H9 (cell line): ENCODE measurements around the gene NPC1L1. TPM values are rescaled to one million over a fixed set of nuclear protein-coding genes. Genes with fewer than 3 reads are reported as not detected.

ENCODE experiments used
- DNase-seq: peaks from one replicate; pipeline ENCODE4 v3.0.0-alpha.2; 2017
- H2AFZ ChIP-seq: one replicate; pipeline ENCODE4 v1.6.1; 2013; ENCODE audit warnings: mild to moderate bottlenecking, low read length, control low read depth, moderate library complexity
- H2AK5ac ChIP-seq: 2 replicates; pipeline ENCODE4 v1.6.1; 2013; ENCODE audit warnings: low read length, control low read depth, mixed read lengths; ENCODE audit not compliant: insufficient read length
- H2BK120ac ChIP-seq: one replicate; pipeline ENCODE4 v1.6.1; 2013; ENCODE audit warnings: low read depth, mild to moderate bottlenecking, low read length, control low read depth, inconsistent platforms; ENCODE audit not compliant: poor library complexity, severe bottlenecking
- H2BK12ac ChIP-seq: 2 replicates; pipeline ENCODE4 v1.6.1; 2013; ENCODE audit warnings: low read length, control low read depth, mixed read lengths, low read depth; ENCODE audit not compliant: insufficient read length
- H2BK15ac ChIP-seq: 2 replicates; pipeline ENCODE4 v1.6.1; 2013; ENCODE audit warnings: low read depth, low read length, control low read depth
- H2BK20ac ChIP-seq: one replicate; pipeline ENCODE4 v1.6.1; 2013; ENCODE audit warnings: low read depth, mild to moderate bottlenecking, low read length, control low read depth, inconsistent platforms; ENCODE audit not compliant: poor library complexity, severe bottlenecking
- H2BK5ac ChIP-seq: 2 replicates; pipeline ENCODE4 v1.6.1; 2013; ENCODE audit warnings: low read length, control low read depth, mixed read lengths; ENCODE audit not compliant: insufficient read length
- H3K14ac ChIP-seq: 2 replicates; pipeline ENCODE4 v1.6.1; 2013; ENCODE audit warnings: low read length, control low read depth; ENCODE audit not compliant: insufficient read depth
- H3K18ac ChIP-seq: 2 replicates; pipeline ENCODE4 v1.6.1; 2013; ENCODE audit warnings: low read depth, mild to moderate bottlenecking, mixed read lengths, low read length, control low read depth; ENCODE audit not compliant: insufficient read length
- H3K23ac ChIP-seq: 2 replicates; pipeline ENCODE4 v1.6.1; 2013; ENCODE audit warnings: low read length, control low read depth, mixed read lengths, low read depth; ENCODE audit not compliant: insufficient read length
- H3K23me2 ChIP-seq: 2 replicates; pipeline ENCODE4 v1.6.1; 2013; ENCODE audit warnings: low read depth, mild to moderate bottlenecking, mixed read lengths, low read length, control low read depth; ENCODE audit not compliant: insufficient read length, poor library complexity, severe bottlenecking
- H3K27ac ChIP-seq: 2 replicates; pipeline ENCODE4 v1.5.1; 2013; ENCODE audit warnings: low read length, control low read depth, mixed read lengths, low read depth; ENCODE audit not compliant: insufficient read length
- H3K27me3 ChIP-seq: 2 replicates; pipeline ENCODE4 v1.6.1; 2013; ENCODE audit warnings: low read length, control low read depth, inconsistent platforms; ENCODE audit not compliant: insufficient read depth
- H3K4ac ChIP-seq: 2 replicates; pipeline ENCODE4 v1.6.1; 2013; ENCODE audit warnings: low read depth, mild to moderate bottlenecking, control low read depth, inconsistent platforms, low read length, moderate library complexity
- H3K4me1 ChIP-seq: 2 replicates; pipeline ENCODE4 v1.6.1; 2013; ENCODE audit warnings: low read length, control low read depth, inconsistent platforms; ENCODE audit not compliant: insufficient read depth
- H3K4me2 ChIP-seq: 2 replicates; pipeline ENCODE4 v1.6.1; 2013; ENCODE audit warnings: low read length, control low read depth, mixed read lengths; ENCODE audit not compliant: insufficient read length, insufficient read depth
- H3K56ac ChIP-seq: 2 replicates; pipeline ENCODE4 v1.6.1; 2013; ENCODE audit warnings: low read depth, mild to moderate bottlenecking, mixed read lengths, low read length, control low read depth; ENCODE audit not compliant: insufficient read length
- H3K79me1 ChIP-seq: 2 replicates; pipeline ENCODE4 v1.6.1; 2013; ENCODE audit warnings: low read depth, mild to moderate bottlenecking, moderate library complexity, low read length, control low read depth, inconsistent platforms; ENCODE audit not compliant: insufficient read depth, poor library complexity, severe bottlenecking
- H3K79me2 ChIP-seq: 2 replicates; pipeline ENCODE4 v1.6.1; 2013; ENCODE audit warnings: low read length, control low read depth, inconsistent platforms; ENCODE audit not compliant: insufficient read depth
- H3K9ac ChIP-seq: 2 replicates; pipeline ENCODE4 v1.6.1; 2013; ENCODE audit warnings: low read length, control low read depth, mixed read lengths; ENCODE audit not compliant: insufficient read length; ENCODE audit errors: extremely low read depth
- H3K9me3 ChIP-seq: one replicate; pipeline ENCODE4 v1.6.1; 2013; ENCODE audit warnings: low read depth, low read length, inconsistent platforms; ENCODE audit not compliant: control insufficient read depth
- H3T11ph ChIP-seq: one replicate; pipeline ENCODE4 v1.6.1; 2013; ENCODE audit warnings: mild to moderate bottlenecking, low read length, control low read depth, inconsistent platforms
- H4K20me1 ChIP-seq: one replicate; pipeline ENCODE4 v1.6.1; 2013; ENCODE audit not compliant: control insufficient read depth, insufficient read length, insufficient read depth
- H4K5ac ChIP-seq: 2 replicates; pipeline ENCODE4 v1.6.1; 2013; ENCODE audit warnings: low read depth, mild to moderate bottlenecking, mixed read lengths, low read length, control low read depth; ENCODE audit not compliant: insufficient read length
- H4K8ac ChIP-seq: replicated peaks from 2 replicates; pipeline ENCODE4 v1.6.1; 2013; ENCODE audit warnings: low read length, control low read depth, mixed read lengths, low read depth; ENCODE audit not compliant: insufficient read length
- H4K91ac ChIP-seq: 2 replicates; pipeline ENCODE4 v1.6.1; 2013; ENCODE audit warnings: low read depth, mild to moderate bottlenecking, moderate library complexity, mixed read lengths, low read length, control low read depth; ENCODE audit not compliant: insufficient read length
- H3K27ac Mint-ChIP-seq, 3 experiments: 2 replicates in 2 of 3; 3 replicates in 1 of 3; pipeline ENCODE4 v1.8.0; 2020 to 2021; ENCODE audit warnings: mixed read lengths in 3 of 3, mild to moderate bottlenecking in 1 of 3, moderate library complexity in 1 of 3
- H3K27me3 Mint-ChIP-seq: 2 replicates; pipeline ENCODE4 v1.8.0; 2021; ENCODE audit warnings: low read depth, mild to moderate bottlenecking, moderate library complexity, mixed read lengths
- H3K36me3 Mint-ChIP-seq, 3 experiments: 2 replicates in 2 of 3; 3 replicates in 1 of 3; pipeline ENCODE4 v1.8.0; 2020 to 2021; ENCODE audit warnings: low read depth in 3 of 3, mixed read lengths in 3 of 3; ENCODE audit not compliant: insufficient read depth in 1 of 3
- H3K4me1 Mint-ChIP-seq, 2 experiments: 2 replicates each; pipeline ENCODE4 v1.8.0; 2020; ENCODE audit warnings: mixed read lengths in 2 of 2
- H3K4me3 Mint-ChIP-seq, 2 experiments: 2 replicates in 1 of 2; 3 replicates in 1 of 2; pipeline ENCODE4 v1.8.0; 2020 to 2021; ENCODE audit warnings: mild to moderate bottlenecking in 2 of 2, mixed read lengths in 2 of 2, moderate library complexity in 1 of 2
- H3K9me3 Mint-ChIP-seq, 2 experiments: 2 replicates in 1 of 2; 3 replicates in 1 of 2; pipeline ENCODE4 v1.8.0; 2020; ENCODE audit warnings: mild to moderate bottlenecking in 2 of 2, mixed read lengths in 2 of 2, moderate library complexity in 1 of 2
- WGBS: extraction: QIAGEN DNeasy Blood & Tissue Kit; methylation state at CpG from one replicate; pipeline ENCODE4 v1.1.7; 2013; ENCODE audit warnings: missing lambda C conversion rate, low lambda C conversion rate, mixed read lengths; ENCODE audit not compliant: insufficient read length; ENCODE audit errors: extremely low coverage; 5-methylcytosine and 5-hydroxymethylcytosine counted together
- total RNA-seq: library from RNA; stranded (reverse); gene quantifications from 2 replicates; pipeline ENCODE4 v1.2.1, GENCODE V29; 2021
- TF ChIP-seq, protein P1 (sequence below): fragments of 200-600 bp; sonication (generic); conservative IDR thresholded peaks from 3 replicates; pipeline ENCODE4 v1.8.0; 2021; ENCODE audit warnings: antibody characterized with exemption, mild to moderate bottlenecking

The NPC1L1 gene
- total RNA-seq, 1 experiment from 2014 or later = 0.11 TPM

DNA sequence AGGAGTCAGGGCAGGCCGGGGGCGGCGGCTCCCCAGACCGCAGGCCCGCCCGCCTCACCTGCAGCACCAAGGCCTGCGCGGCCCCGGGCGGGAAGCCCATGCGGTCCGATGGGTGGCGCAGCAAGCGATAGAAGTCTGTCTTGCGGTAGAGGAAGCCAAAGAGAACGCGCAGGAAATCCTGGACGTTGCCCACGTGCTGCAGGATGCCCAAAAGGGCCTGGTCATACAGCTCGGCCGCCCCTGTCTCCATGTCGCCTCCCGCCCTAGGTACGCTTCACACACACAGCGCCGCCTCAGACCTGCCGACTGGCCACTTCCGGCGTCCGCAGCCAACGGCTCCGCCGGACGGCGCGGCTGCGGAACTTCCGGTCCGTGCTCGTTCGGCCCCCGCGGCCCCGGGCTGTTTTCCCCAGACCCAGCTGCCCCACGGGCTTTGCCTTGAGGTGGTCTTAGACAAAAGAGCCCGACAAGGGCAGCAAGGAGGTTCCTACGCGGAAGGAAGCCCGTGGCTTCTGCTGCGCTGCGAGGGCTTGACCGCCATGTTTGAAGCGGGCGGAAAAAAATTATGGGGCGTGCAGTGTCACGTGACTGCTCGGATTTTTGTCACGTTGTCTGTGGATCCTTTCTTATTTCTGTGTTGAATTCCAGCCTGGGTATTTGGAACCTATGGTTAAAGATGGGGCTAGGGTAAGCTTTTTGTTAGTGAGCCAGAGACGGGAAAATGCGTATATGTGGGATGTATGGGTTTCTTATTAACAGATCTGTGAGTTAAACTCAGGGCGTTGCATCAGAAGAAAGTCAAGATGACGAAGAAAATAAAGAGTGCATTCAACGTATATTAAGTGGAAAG is 50.6 kb downstream of the NPC1L1 start, which contains the start of gene NUDCD3:
Gene NUDCD3, minus strand, starts transcription at position 308 of the 850 bp plus-strand sequence. Its CDS starts 58 bp downstream, at position 250.
- peaks cover 14% of the 10 kb centered on the region; the same call in 1 of the 2 replicates for H3K79me2 ChIP-seq
- TF ChIP-seq, protein P1, sequence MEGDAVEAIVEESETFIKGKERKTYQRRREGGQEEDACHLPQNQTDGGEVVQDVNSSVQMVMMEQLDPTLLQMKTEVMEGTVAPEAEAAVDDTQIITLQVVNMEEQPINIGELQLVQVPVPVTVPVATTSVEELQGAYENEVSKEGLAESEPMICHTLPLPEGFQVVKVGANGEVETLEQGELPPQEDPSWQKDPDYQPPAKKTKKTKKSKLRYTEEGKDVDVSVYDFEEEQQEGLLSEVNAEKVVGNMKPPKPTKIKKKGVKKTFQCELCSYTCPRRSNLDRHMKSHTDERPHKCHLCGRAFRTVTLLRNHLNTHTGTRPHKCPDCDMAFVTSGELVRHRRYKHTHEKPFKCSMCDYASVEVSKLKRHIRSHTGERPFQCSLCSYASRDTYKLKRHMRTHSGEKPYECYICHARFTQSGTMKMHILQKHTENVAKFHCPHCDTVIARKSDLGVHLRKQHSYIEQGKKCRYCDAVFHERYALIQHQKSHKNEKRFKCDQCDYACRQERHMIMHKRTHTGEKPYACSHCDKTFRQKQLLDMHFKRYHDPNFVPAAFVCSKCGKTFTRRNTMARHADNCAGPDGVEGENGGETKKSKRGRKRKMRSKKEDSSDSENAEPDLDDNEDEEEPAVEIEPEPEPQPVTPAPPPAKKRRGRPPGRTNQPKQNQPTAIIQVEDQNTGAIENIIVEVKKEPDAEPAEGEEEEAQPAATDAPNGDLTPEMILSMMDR = 0 out of 3 replicates have a peak, but pooled peaks have one; percentile 25
- no peaks in the 10 kb centered on the region for H3K27me3 ChIP-seq
- H3T11ph ChIP-seq = no peak within 1 kb of the TSS
- DNase-seq = peak; percentile 87
- Mint-ChIP-seq H3K27me3 (no peaks in the 10 kb centered on the region), H3K27ac (peak within 1 kb of the TSS; percentile 94 to 97 (median 97)), H3K9me3 (no peaks in the 10 kb centered on the region), H3K4me1 (peaks cover 18 to 23% of the 10 kb centered on the region in 2 experiments), H3K4me3 (peak within 1 kb of the TSS; percentile 78 to 86), H3K36me3 (peaks cover 0 to 8% (median 6%) of the 10 kb centered on the region in 3 experiments; a peak in 5 of 7 replicates)
- no peak within 1 kb of the TSS for H3K23ac ChIP-seq
- no peak within 1 kb of the TSS for H4K5ac ChIP-seq
- H2BK20ac ChIP-seq = no peak within 1 kb of the TSS
- no peak within 1 kb of the TSS for H4K91ac ChIP-seq
- H2BK15ac ChIP-seq = no peak within 1 kb of the TSS
- H3K18ac ChIP-seq = peak within 1 kb of the TSS; percentile 94
- no peak within 1 kb of the TSS for H4K8ac ChIP-seq
- no peak within 1 kb of the TSS for H2BK5ac ChIP-seq
- H3K23me2 ChIP-seq = no peaks in the 10 kb centered on the region
- no peaks in the 10 kb centered on the region for H4K20me1 ChIP-seq
- H2BK120ac ChIP-seq = peak within 1 kb of the TSS; percentile 95
- peak within 1 kb of the TSS; percentile 43 for H2AFZ ChIP-seq
- peaks cover 5% of the 10 kb centered on the region; the same call in 1 of the 2 replicates for H3K4me1 ChIP-seq
- no peak within 1 kb of the TSS for H2AK5ac ChIP-seq
- no peak within 1 kb of the TSS for H3K4ac ChIP-seq
- no peak within 1 kb of the TSS for H3K56ac ChIP-seq
- no CpG with 5 or more reads among the region's 63 CpGs for WGBS
- no peaks in the 10 kb centered on the region for H3K9me3 ChIP-seq
- peaks cover 6% of the 10 kb centered on the region for H3K79me1 ChIP-seq
- H2BK12ac ChIP-seq = no peak within 1 kb of the TSS
- H3K4me2 ChIP-seq = peak within 1 kb of the TSS; percentile 67
- peak within 1 kb of the TSS; percentile 73 for H3K9ac ChIP-seq
- peak within 1 kb of the TSS; percentile 36 for H3K27ac ChIP-seq
- H3K14ac ChIP-seq = peak within 1 kb of the TSS; percentile 93; the same call in 1 of the 2 replicates
